Fibroblast of lung (primary cell): ENCODE results near the gene INTU. TPM values are rescaled to one million over a fixed set of nuclear protein-coding genes. Genes with fewer than 3 reads are reported as not detected.

ENCODE experiments used
- DNase-seq, 2 donors: peaks; one replicate each; pipeline versions ENCODE4 v3.0.0 to v3.0.0-alpha.2; 2010; ENCODE audit warnings: low read depth in 2 of 2
- H2AFZ ChIP-seq: 2 replicates; pipeline ENCODE4 v1.5.1; 2012; ENCODE audit warnings: low read length, control low read depth, inconsistent platforms
- H3K27ac ChIP-seq: 2 replicates; pipeline ENCODE4 v1.5.1; 2011; ENCODE audit warnings: low read length, control low read depth; ENCODE audit not compliant: insufficient read depth
- H3K27me3 ChIP-seq: 2 replicates; pipeline ENCODE4 v1.5.1; 2011; ENCODE audit warnings: mild to moderate bottlenecking, low read length; ENCODE audit not compliant: control insufficient read depth, insufficient read depth
- H3K36me3 ChIP-seq: 2 replicates; pipeline ENCODE4 v1.5.1; 2011; ENCODE audit warnings: low read length; ENCODE audit not compliant: control insufficient read depth, insufficient read depth
- H3K4me1 ChIP-seq: 2 replicates; pipeline ENCODE4 v1.5.1; 2011; ENCODE audit warnings: low read length; ENCODE audit not compliant: control insufficient read depth, insufficient read depth; ENCODE audit errors: extremely low read depth
- H3K4me2 ChIP-seq: 2 replicates; pipeline ENCODE4 v1.5.1; 2011; ENCODE audit warnings: low read length, control low read depth; ENCODE audit not compliant: insufficient read depth; ENCODE audit errors: extremely low read depth
- H3K4me3 ChIP-seq, 4 experiments: fragments of 200-600 bp in 1 of 4; sonication (generic) in 1 of 4; replicated peaks in 1 of 4; 2 replicates each; pipeline ENCODE4 v1.5.1; 2011 to 2016; ENCODE audit warnings: low read length in 4 of 4, low read depth in 3 of 4, mild to moderate bottlenecking in 3 of 4, control low read depth in 2 of 4, inconsistent platforms in 1 of 4, mixed read lengths in 1 of 4; ENCODE audit not compliant: insufficient read depth in 1 of 4; ENCODE audit errors: control extremely low read depth in 1 of 4
- H3K79me2 ChIP-seq: 2 replicates; pipeline ENCODE4 v1.5.1; 2012; ENCODE audit warnings: mild to moderate bottlenecking, low read length, inconsistent platforms; ENCODE audit not compliant: control insufficient read depth, insufficient read depth
- H3K9ac ChIP-seq: 2 replicates; pipeline ENCODE4 v1.5.1; 2011; ENCODE audit warnings: mild to moderate bottlenecking, low read length, control low read depth; ENCODE audit not compliant: insufficient read depth
- H3K9me3 ChIP-seq: 2 replicates; pipeline ENCODE4 v1.5.1; 2012; ENCODE audit warnings: low read depth, low read length; ENCODE audit not compliant: control insufficient read depth, insufficient read depth
- H4K20me1 ChIP-seq: 2 replicates; pipeline ENCODE4 v1.5.1; 2011; ENCODE audit warnings: low read length; ENCODE audit not compliant: control insufficient read depth, insufficient read depth; ENCODE audit errors: extremely low read depth
- CTCF ChIP-seq, 2 donors: IDR thresholded peaks in 1 of 2; conservative IDR thresholded peaks in 1 of 2; 1 replicate in 1 of 2; 2 replicates in 1 of 2; pipeline ENCODE4 v1.5.1; 2011 to 2012; ENCODE audit warnings: low read length in 2 of 2, control low read depth in 1 of 2, inconsistent platforms in 1 of 2, low read depth in 1 of 2, mild to moderate bottlenecking in 1 of 2
- EZH2 ChIP-seq: IDR thresholded peaks from 2 replicates; pipeline ENCODE4 v1.5.1; 2012; ENCODE audit warnings: low read length, control low read depth, mild to moderate bottlenecking; ENCODE audit errors: missing control alignments
- polyA plus RNA-seq, 2 donors: library from polyadenylated mRNA; depleted of rRNA in 1 of 2; stranded (reverse) in 1 of 2; unstranded in 1 of 2; fragments of >200 nt; gene quantifications; 2 replicates each; pipeline ENCODE4 v1.2.1, GENCODE V29; 2011 to 2012; ENCODE audit warnings: missing spikeins in 1 of 2
- total RNA-seq: library from RNA; depleted of rRNA; stranded (reverse); fragments of >200 nt; gene quantifications from 2 replicates; pipeline ENCODE4 v1.2.1, GENCODE V29; 2014

Gene INTU
- total and polyA plus RNA-seq, 2 donors (not counting 1 experiment from before 2014, with no cell fraction given), result 5.6 to 9.6 TPM

DNA sequence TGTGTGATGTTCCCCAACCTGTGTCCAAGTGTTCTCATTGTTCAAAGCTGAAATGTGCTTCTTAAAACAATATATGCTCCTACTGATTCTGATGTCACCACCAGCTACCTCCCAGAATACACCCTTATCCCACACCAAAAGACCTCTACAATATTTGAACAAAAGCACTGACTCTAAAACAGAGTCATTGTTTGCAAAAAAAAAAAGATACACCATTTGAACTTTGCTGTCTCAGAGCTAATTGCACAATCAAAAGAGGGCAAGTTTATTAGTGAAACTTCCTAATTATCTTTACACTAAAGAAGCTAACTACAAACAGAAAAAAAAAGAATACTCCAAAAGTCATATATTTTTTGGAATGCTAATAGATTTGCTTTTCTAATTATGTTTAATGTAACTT is 34.1 kb upstream of the INTU start:
- Histone ChIP-seq H3K9me3 (no peaks in the 10 kb centered on the region), H2AFZ (no peak overlapping the region), H3K36me3 (no peaks in the 10 kb centered on the region), H3K4me3 (no peak overlapping the region), H4K20me1 (no peaks in the 10 kb centered on the region), H3K27ac (no peak overlapping the region), H3K4me2 (no peak overlapping the region), H3K9ac (no peak overlapping the region), H3K79me2 (no peaks in the 10 kb centered on the region), H3K4me1 (no peaks in the 10 kb centered on the region), H3K27me3 (no peaks in the 10 kb centered on the region)
- TF ChIP-seq EZH2, result no peak
- no peak for TF ChIP-seq CTCF (conservative IDR thresholded peaks at IDR 0.05 in 1 of 2, IDR thresholded peaks at IDR 0.05 in 1 of 2; ENCODE audit: low read depth in 1 of 2, low read length in 2 of 2)
- no peak for DNase-seq

GRCh38 chr4:127601029-127601428 is 31.7 kb upstream of the INTU start:
- H3K4me2 ChIP-seq, result no peak overlapping the region
- no peaks in the 10 kb centered on the region for H3K27me3 ChIP-seq
- no peak overlapping the region for H3K9ac ChIP-seq
- H2AFZ ChIP-seq, result no peak overlapping the region
- H3K4me1 ChIP-seq, result no peaks in the 10 kb centered on the region
- H3K79me2 ChIP-seq, result no peaks in the 10 kb centered on the region
- TF ChIP-seq CTCF (conservative IDR thresholded peaks at IDR 0.05 in 1 of 2, IDR thresholded peaks at IDR 0.05 in 1 of 2; ENCODE audit: low read depth in 1 of 2, low read length in 2 of 2) (peak; percentile 12 to 56), EZH2 (no peak)
- H3K9me3 ChIP-seq, result no peaks in the 10 kb centered on the region
- no peaks in the 10 kb centered on the region for H3K36me3 ChIP-seq
- no peak overlapping the region for H3K27ac ChIP-seq
- no peaks in the 10 kb centered on the region for H4K20me1 ChIP-seq
- DNase-seq, result peak; percentile 5 to 75
- no peak overlapping the region for H3K4me3 ChIP-seq

GRCh38 chr4:127604949-127605709 is 27.6 kb upstream of the INTU start:
- Histone ChIP-seq H2AFZ (no peak overlapping the region), H3K9ac (no peak overlapping the region), H4K20me1 (no peaks in the 10 kb centered on the region), H3K27ac (no peak overlapping the region), H3K36me3 (no peaks in the 10 kb centered on the region), H3K4me1 (no peaks in the 10 kb centered on the region), H3K27me3 (peaks cover 4% of the 10 kb centered on the region), H3K4me3 (no peak overlapping the region), H3K79me2 (no peaks in the 10 kb centered on the region), H3K9me3 (no peaks in the 10 kb centered on the region), H3K4me2 (no peak overlapping the region)
- DNase-seq, result peak; percentile 22 to 73
- TF ChIP-seq CTCF (conservative IDR thresholded peaks at IDR 0.05 in 1 of 2, IDR thresholded peaks at IDR 0.05 in 1 of 2; ENCODE audit: low read depth in 1 of 2, low read length in 2 of 2) (peak; percentile 14 to 31), EZH2 (no peak)
